C4-2B (cell line): ENCODE data around the gene SMG6.

Source experiments
- ZFX ChIP-seq: fragments of 450-650 bp; IDR thresholded peaks from 2 replicates; pipeline ENCODE4 v1.6.1; 2017
- TF ChIP-seq, protein P1 (sequence below): fragments of 450-650 bp; conservative IDR thresholded peaks from 2 replicates; pipeline ENCODE4 v1.5.1; 2017; ENCODE audit warnings: mild to moderate bottlenecking

DNA sequence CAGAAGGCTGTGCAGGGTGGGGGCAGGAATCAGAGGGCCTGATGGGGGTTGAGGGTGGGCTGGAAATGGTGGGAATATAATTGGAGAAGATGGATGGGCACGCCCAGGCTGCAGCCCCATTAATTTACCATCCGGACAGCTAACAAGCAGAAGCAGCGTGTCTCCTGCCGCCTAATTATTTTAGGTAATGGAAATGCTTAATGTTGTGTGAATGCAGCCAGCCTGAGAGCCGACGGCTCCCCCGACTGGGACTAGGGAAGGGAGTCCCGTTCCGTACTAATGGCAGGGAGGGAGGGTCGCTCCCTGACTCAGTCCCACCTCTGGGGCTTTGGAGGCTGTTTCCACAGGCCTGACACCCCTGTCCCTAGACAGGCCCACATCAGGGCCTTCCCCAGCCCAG, 266.4 kb downstream of the SMG6 start:
- TF ChIP-seq, protein P1, sequence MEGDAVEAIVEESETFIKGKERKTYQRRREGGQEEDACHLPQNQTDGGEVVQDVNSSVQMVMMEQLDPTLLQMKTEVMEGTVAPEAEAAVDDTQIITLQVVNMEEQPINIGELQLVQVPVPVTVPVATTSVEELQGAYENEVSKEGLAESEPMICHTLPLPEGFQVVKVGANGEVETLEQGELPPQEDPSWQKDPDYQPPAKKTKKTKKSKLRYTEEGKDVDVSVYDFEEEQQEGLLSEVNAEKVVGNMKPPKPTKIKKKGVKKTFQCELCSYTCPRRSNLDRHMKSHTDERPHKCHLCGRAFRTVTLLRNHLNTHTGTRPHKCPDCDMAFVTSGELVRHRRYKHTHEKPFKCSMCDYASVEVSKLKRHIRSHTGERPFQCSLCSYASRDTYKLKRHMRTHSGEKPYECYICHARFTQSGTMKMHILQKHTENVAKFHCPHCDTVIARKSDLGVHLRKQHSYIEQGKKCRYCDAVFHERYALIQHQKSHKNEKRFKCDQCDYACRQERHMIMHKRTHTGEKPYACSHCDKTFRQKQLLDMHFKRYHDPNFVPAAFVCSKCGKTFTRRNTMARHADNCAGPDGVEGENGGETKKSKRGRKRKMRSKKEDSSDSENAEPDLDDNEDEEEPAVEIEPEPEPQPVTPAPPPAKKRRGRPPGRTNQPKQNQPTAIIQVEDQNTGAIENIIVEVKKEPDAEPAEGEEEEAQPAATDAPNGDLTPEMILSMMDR, result no peak
- TF ChIP-seq ZFX, result no peak
